H9 (cell line): ENCODE results near the gene MMP10. TPM values are rescaled to one million over a fixed set of nuclear protein-coding genes. Genes with fewer than 3 reads are reported as not detected.

Experiments used
- DNase-seq: peaks from one replicate; pipeline ENCODE4 v3.0.0-alpha.2; 2017
- H2AFZ ChIP-seq: one replicate; pipeline ENCODE4 v1.6.1; 2013; ENCODE audit warnings: mild to moderate bottlenecking, low read length, control low read depth, moderate library complexity
- H2AK5ac ChIP-seq: 2 replicates; pipeline ENCODE4 v1.6.1; 2013; ENCODE audit warnings: low read length, control low read depth, mixed read lengths; ENCODE audit not compliant: insufficient read length
- H2BK120ac ChIP-seq: one replicate; pipeline ENCODE4 v1.6.1; 2013; ENCODE audit warnings: low read depth, mild to moderate bottlenecking, low read length, control low read depth, inconsistent platforms; ENCODE audit not compliant: poor library complexity, severe bottlenecking
- H2BK12ac ChIP-seq: 2 replicates; pipeline ENCODE4 v1.6.1; 2013; ENCODE audit warnings: low read length, control low read depth, mixed read lengths, low read depth; ENCODE audit not compliant: insufficient read length
- H2BK15ac ChIP-seq: 2 replicates; pipeline ENCODE4 v1.6.1; 2013; ENCODE audit warnings: low read depth, low read length, control low read depth
- H2BK20ac ChIP-seq: one replicate; pipeline ENCODE4 v1.6.1; 2013; ENCODE audit warnings: low read depth, mild to moderate bottlenecking, low read length, control low read depth, inconsistent platforms; ENCODE audit not compliant: poor library complexity, severe bottlenecking
- H2BK5ac ChIP-seq: 2 replicates; pipeline ENCODE4 v1.6.1; 2013; ENCODE audit warnings: low read length, control low read depth, mixed read lengths; ENCODE audit not compliant: insufficient read length
- H3K14ac ChIP-seq: 2 replicates; pipeline ENCODE4 v1.6.1; 2013; ENCODE audit warnings: low read length, control low read depth; ENCODE audit not compliant: insufficient read depth
- H3K18ac ChIP-seq: 2 replicates; pipeline ENCODE4 v1.6.1; 2013; ENCODE audit warnings: low read depth, mild to moderate bottlenecking, mixed read lengths, low read length, control low read depth; ENCODE audit not compliant: insufficient read length
- H3K23ac ChIP-seq: 2 replicates; pipeline ENCODE4 v1.6.1; 2013; ENCODE audit warnings: low read length, control low read depth, mixed read lengths, low read depth; ENCODE audit not compliant: insufficient read length
- H3K23me2 ChIP-seq: 2 replicates; pipeline ENCODE4 v1.6.1; 2013; ENCODE audit warnings: low read depth, mild to moderate bottlenecking, mixed read lengths, low read length, control low read depth; ENCODE audit not compliant: insufficient read length, poor library complexity, severe bottlenecking
- H3K27ac ChIP-seq: 2 replicates; pipeline ENCODE4 v1.5.1; 2013; ENCODE audit warnings: low read length, control low read depth, mixed read lengths, low read depth; ENCODE audit not compliant: insufficient read length
- H3K27me3 ChIP-seq: 2 replicates; pipeline ENCODE4 v1.6.1; 2013; ENCODE audit warnings: low read length, control low read depth, inconsistent platforms; ENCODE audit not compliant: insufficient read depth
- H3K4ac ChIP-seq: 2 replicates; pipeline ENCODE4 v1.6.1; 2013; ENCODE audit warnings: low read depth, mild to moderate bottlenecking, control low read depth, inconsistent platforms, low read length, moderate library complexity
- H3K4me1 ChIP-seq: 2 replicates; pipeline ENCODE4 v1.6.1; 2013; ENCODE audit warnings: low read length, control low read depth, inconsistent platforms; ENCODE audit not compliant: insufficient read depth
- H3K4me2 ChIP-seq: 2 replicates; pipeline ENCODE4 v1.6.1; 2013; ENCODE audit warnings: low read length, control low read depth, mixed read lengths; ENCODE audit not compliant: insufficient read length, insufficient read depth
- H3K56ac ChIP-seq: 2 replicates; pipeline ENCODE4 v1.6.1; 2013; ENCODE audit warnings: low read depth, mild to moderate bottlenecking, mixed read lengths, low read length, control low read depth; ENCODE audit not compliant: insufficient read length
- H3K79me1 ChIP-seq: 2 replicates; pipeline ENCODE4 v1.6.1; 2013; ENCODE audit warnings: low read depth, mild to moderate bottlenecking, moderate library complexity, low read length, control low read depth, inconsistent platforms; ENCODE audit not compliant: insufficient read depth, poor library complexity, severe bottlenecking
- H3K79me2 ChIP-seq: 2 replicates; pipeline ENCODE4 v1.6.1; 2013; ENCODE audit warnings: low read length, control low read depth, inconsistent platforms; ENCODE audit not compliant: insufficient read depth
- H3K9ac ChIP-seq: 2 replicates; pipeline ENCODE4 v1.6.1; 2013; ENCODE audit warnings: low read length, control low read depth, mixed read lengths; ENCODE audit not compliant: insufficient read length; ENCODE audit errors: extremely low read depth
- H3K9me3 ChIP-seq: one replicate; pipeline ENCODE4 v1.6.1; 2013; ENCODE audit warnings: low read depth, low read length, inconsistent platforms; ENCODE audit not compliant: control insufficient read depth
- H3T11ph ChIP-seq: one replicate; pipeline ENCODE4 v1.6.1; 2013; ENCODE audit warnings: mild to moderate bottlenecking, low read length, control low read depth, inconsistent platforms
- H4K20me1 ChIP-seq: one replicate; pipeline ENCODE4 v1.6.1; 2013; ENCODE audit not compliant: control insufficient read depth, insufficient read length, insufficient read depth
- H4K5ac ChIP-seq: 2 replicates; pipeline ENCODE4 v1.6.1; 2013; ENCODE audit warnings: low read depth, mild to moderate bottlenecking, mixed read lengths, low read length, control low read depth; ENCODE audit not compliant: insufficient read length
- H4K8ac ChIP-seq: replicated peaks from 2 replicates; pipeline ENCODE4 v1.6.1; 2013; ENCODE audit warnings: low read length, control low read depth, mixed read lengths, low read depth; ENCODE audit not compliant: insufficient read length
- H4K91ac ChIP-seq: 2 replicates; pipeline ENCODE4 v1.6.1; 2013; ENCODE audit warnings: low read depth, mild to moderate bottlenecking, moderate library complexity, mixed read lengths, low read length, control low read depth; ENCODE audit not compliant: insufficient read length
- H3K27ac Mint-ChIP-seq, 3 experiments: 2 replicates in 2 of 3; 3 replicates in 1 of 3; pipeline ENCODE4 v1.8.0; 2020 to 2021; ENCODE audit warnings: mixed read lengths in 3 of 3, mild to moderate bottlenecking in 1 of 3, moderate library complexity in 1 of 3
- H3K27me3 Mint-ChIP-seq: 2 replicates; pipeline ENCODE4 v1.8.0; 2021; ENCODE audit warnings: low read depth, mild to moderate bottlenecking, moderate library complexity, mixed read lengths
- H3K36me3 Mint-ChIP-seq, 3 experiments: 2 replicates in 2 of 3; 3 replicates in 1 of 3; pipeline ENCODE4 v1.8.0; 2020 to 2021; ENCODE audit warnings: low read depth in 3 of 3, mixed read lengths in 3 of 3; ENCODE audit not compliant: insufficient read depth in 1 of 3
- H3K4me1 Mint-ChIP-seq, 2 experiments: 2 replicates each; pipeline ENCODE4 v1.8.0; 2020; ENCODE audit warnings: mixed read lengths in 2 of 2
- H3K4me3 Mint-ChIP-seq, 2 experiments: 2 replicates in 1 of 2; 3 replicates in 1 of 2; pipeline ENCODE4 v1.8.0; 2020 to 2021; ENCODE audit warnings: mild to moderate bottlenecking in 2 of 2, mixed read lengths in 2 of 2, moderate library complexity in 1 of 2
- H3K9me3 Mint-ChIP-seq, 2 experiments: 2 replicates in 1 of 2; 3 replicates in 1 of 2; pipeline ENCODE4 v1.8.0; 2020; ENCODE audit warnings: mild to moderate bottlenecking in 2 of 2, mixed read lengths in 2 of 2, moderate library complexity in 1 of 2
- total RNA-seq: library from RNA; stranded (reverse); gene quantifications from 2 replicates; pipeline ENCODE4 v1.2.1, GENCODE V29; 2021
- TF ChIP-seq, protein P1 (sequence below): fragments of 200-600 bp; sonication (generic); conservative IDR thresholded peaks from 3 replicates; pipeline ENCODE4 v1.8.0; 2021; ENCODE audit warnings: antibody characterized with exemption, mild to moderate bottlenecking

Gene MMP10
- total RNA-seq, 1 experiment from 2014 or later: not detected

DNA sequence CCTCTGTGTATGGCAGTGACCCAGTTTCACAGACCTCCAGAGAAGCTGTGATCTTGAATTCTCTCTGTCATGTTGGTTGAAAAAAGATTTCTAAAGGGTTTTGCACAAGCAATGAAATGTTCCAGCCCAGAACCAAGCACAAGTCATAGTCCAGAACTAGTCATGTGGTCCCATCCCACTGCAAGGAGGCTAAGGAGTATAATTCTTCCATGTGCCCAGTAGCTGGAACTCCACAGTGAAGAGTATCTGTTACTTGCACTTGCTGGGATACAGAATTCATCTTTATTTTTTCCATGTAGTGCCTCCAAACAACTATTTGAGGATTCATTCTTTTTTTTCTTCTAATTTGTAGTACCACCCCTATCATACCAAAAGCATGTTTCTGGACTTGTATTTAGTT lies 45.8 kb downstream of the MMP10 start:
- no peak overlapping the region for H3K23ac ChIP-seq
- DNase-seq: no peak
- H3K79me2 ChIP-seq: no peaks in the 10 kb centered on the region
- no peaks in the 10 kb centered on the region for H3K23me2 ChIP-seq
- no peak overlapping the region for H3K4me3 Mint-ChIP-seq
- no peaks in the 10 kb centered on the region for H3K27me3 ChIP-seq
- H4K5ac ChIP-seq: no peak overlapping the region
- H3K9ac ChIP-seq: no peak overlapping the region
- H2BK20ac ChIP-seq: no peak overlapping the region
- H3K14ac ChIP-seq: no peak overlapping the region
- no peaks in the 10 kb centered on the region for H3K9me3 Mint-ChIP-seq
- H3K27ac ChIP-seq: no peak overlapping the region
- H3K27ac Mint-ChIP-seq: no peak overlapping the region
- no peaks in the 10 kb centered on the region for H3K36me3 Mint-ChIP-seq
- no peak overlapping the region for H3K4ac ChIP-seq
- no peaks in the 10 kb centered on the region for H3K9me3 ChIP-seq
- peaks cover 2 to 5% of the 10 kb centered on the region in 2 experiments; a peak in 3 of 4 replicates for H3K4me1 Mint-ChIP-seq
- H2AFZ ChIP-seq: no peak overlapping the region
- no peak overlapping the region for H2BK5ac ChIP-seq
- no peaks in the 10 kb centered on the region for H3K4me1 ChIP-seq
- no peak overlapping the region for H3K4me2 ChIP-seq
- no peak overlapping the region for H4K8ac ChIP-seq
- no peak overlapping the region for H4K91ac ChIP-seq
- H2BK12ac ChIP-seq: no peak overlapping the region
- H3K79me1 ChIP-seq: no peaks in the 10 kb centered on the region
- no peak overlapping the region for H3K56ac ChIP-seq
- no peak overlapping the region for H3K18ac ChIP-seq
- H4K20me1 ChIP-seq: no peaks in the 10 kb centered on the region
- TF ChIP-seq, protein P1, sequence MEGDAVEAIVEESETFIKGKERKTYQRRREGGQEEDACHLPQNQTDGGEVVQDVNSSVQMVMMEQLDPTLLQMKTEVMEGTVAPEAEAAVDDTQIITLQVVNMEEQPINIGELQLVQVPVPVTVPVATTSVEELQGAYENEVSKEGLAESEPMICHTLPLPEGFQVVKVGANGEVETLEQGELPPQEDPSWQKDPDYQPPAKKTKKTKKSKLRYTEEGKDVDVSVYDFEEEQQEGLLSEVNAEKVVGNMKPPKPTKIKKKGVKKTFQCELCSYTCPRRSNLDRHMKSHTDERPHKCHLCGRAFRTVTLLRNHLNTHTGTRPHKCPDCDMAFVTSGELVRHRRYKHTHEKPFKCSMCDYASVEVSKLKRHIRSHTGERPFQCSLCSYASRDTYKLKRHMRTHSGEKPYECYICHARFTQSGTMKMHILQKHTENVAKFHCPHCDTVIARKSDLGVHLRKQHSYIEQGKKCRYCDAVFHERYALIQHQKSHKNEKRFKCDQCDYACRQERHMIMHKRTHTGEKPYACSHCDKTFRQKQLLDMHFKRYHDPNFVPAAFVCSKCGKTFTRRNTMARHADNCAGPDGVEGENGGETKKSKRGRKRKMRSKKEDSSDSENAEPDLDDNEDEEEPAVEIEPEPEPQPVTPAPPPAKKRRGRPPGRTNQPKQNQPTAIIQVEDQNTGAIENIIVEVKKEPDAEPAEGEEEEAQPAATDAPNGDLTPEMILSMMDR: no peak; the same call in 2 of the 3 replicates
- no peak overlapping the region for H2BK120ac ChIP-seq
- no peaks in the 10 kb centered on the region for H3K27me3 Mint-ChIP-seq
- no peak overlapping the region for H3T11ph ChIP-seq
- no peak overlapping the region for H2AK5ac ChIP-seq
- H2BK15ac ChIP-seq: no peak overlapping the region
